HepG2 (cell line): ENCODE results near the gene SEMA3G. TPM values are rescaled to one million over a fixed set of nuclear protein-coding genes. Genes with fewer than 3 reads are reported as not detected.

Experiments used
- AKAP8 ChIP-seq: sonication (generic); formaldehyde crosslinking; IDR thresholded peaks from 2 replicates; pipeline ENCODE4 v1.5.1; 2020; ENCODE audit warnings: mild to moderate bottlenecking, missing genetic modification reagents
- ARID4A ChIP-seq: sonication (generic); formaldehyde crosslinking; IDR thresholded peaks from 2 replicates; pipeline ENCODE4 v1.5.0; 2020; ENCODE audit warnings: mild to moderate bottlenecking, missing genetic modification reagents, borderline replicate concordance
- CBX2 ChIP-seq, 2 experiments: fragments of 200-600 bp in 1 of 2; sonication (generic); formaldehyde crosslinking in 1 of 2; IDR thresholded peaks; 2 replicates each; pipeline versions ENCODE4 v1.7.0 to v1.8.1; 2018 to 2022; ENCODE audit warnings: low read depth in 2 of 2, low read length in 1 of 2, mild to moderate bottlenecking in 1 of 2, missing genetic modification reagents in 1 of 2
- HBP1 ChIP-seq: IDR thresholded peaks from 2 replicates; pipeline ENCODE4 v1.6.1; 2016; ENCODE audit warnings: low read depth, control low read depth
- HES4 ChIP-seq: sonication (generic); formaldehyde crosslinking; IDR thresholded peaks from 2 replicates; pipeline ENCODE4 v1.9.0; 2021; ENCODE audit warnings: mild to moderate bottlenecking, missing genetic modification reagents, borderline replicate concordance
- KLF11 ChIP-seq: IDR thresholded peaks from 2 replicates; pipeline ENCODE4 v1.6.1; 2016; ENCODE audit warnings: missing compliant biosample characterization
- MTF1 ChIP-seq: sonication (generic); formaldehyde crosslinking; IDR thresholded peaks from 2 replicates; pipeline ENCODE4 v1.5.0; 2020; ENCODE audit warnings: missing genetic modification reagents
- PHF20 ChIP-seq: sonication (generic); formaldehyde crosslinking; IDR thresholded peaks from 2 replicates; pipeline ENCODE4 v1.5.0; 2020; ENCODE audit warnings: mild to moderate bottlenecking, missing genetic modification reagents
- PLRG1 ChIP-seq: fragments of 450-650 bp; conservative IDR thresholded peaks from 2 replicates; pipeline ENCODE4 v1.6.1; 2016
- SP5 ChIP-seq: IDR thresholded peaks from 2 replicates; pipeline ENCODE4 v1.6.1; 2016; ENCODE audit warnings: low read depth, borderline replicate concordance
- TERF1 ChIP-seq: sonication (generic); formaldehyde crosslinking; IDR thresholded peaks from 2 replicates; pipeline ENCODE4 v1.8.0; 2022; ENCODE audit warnings: mild to moderate bottlenecking, missing genetic modification reagents, moderate library complexity
- TIGD3 ChIP-seq: sonication (generic); formaldehyde crosslinking; IDR thresholded peaks from 2 replicates; pipeline ENCODE4 v1.5.1; 2020; ENCODE audit warnings: mild to moderate bottlenecking, missing genetic modification reagents, borderline replicate concordance
- ZNF230 ChIP-seq: sonication (generic); formaldehyde crosslinking; IDR thresholded peaks from 2 replicates; pipeline ENCODE4 v1.4.0; 2020; ENCODE audit warnings: mild to moderate bottlenecking, missing genetic modification reagents
- ZNF354B ChIP-seq: sonication (generic); formaldehyde crosslinking; IDR thresholded peaks from 2 replicates; pipeline ENCODE4 v1.8.0; 2022; ENCODE audit warnings: mild to moderate bottlenecking, missing genetic modification reagents
- ZNF432 ChIP-seq: sonication (generic); formaldehyde crosslinking; IDR thresholded peaks from 2 replicates; pipeline ENCODE4 v1.5.0; 2020; ENCODE audit warnings: missing genetic modification reagents, mild to moderate bottlenecking, borderline replicate concordance
- ZNF510 ChIP-seq: sonication (generic); formaldehyde crosslinking; IDR thresholded peaks from 2 replicates; pipeline ENCODE4 v1.4.0; 2020; ENCODE audit warnings: low read depth, mild to moderate bottlenecking, missing genetic modification reagents
- ZNF577 ChIP-seq: sonication (generic); formaldehyde crosslinking; IDR thresholded peaks from 2 replicates; pipeline ENCODE4 v1.4.0; 2020; ENCODE audit warnings: mild to moderate bottlenecking, low read depth, missing genetic modification reagents, borderline replicate concordance
- ZNF580 ChIP-seq: IDR thresholded peaks from 2 replicates; pipeline ENCODE4 v1.6.1; 2016; ENCODE audit warnings: low read depth, borderline replicate concordance
- ZNF737 ChIP-seq: sonication (generic); formaldehyde crosslinking; IDR thresholded peaks from 2 replicates; pipeline ENCODE4 v1.5.0; 2020; ENCODE audit warnings: missing genetic modification reagents, mild to moderate bottlenecking, borderline replicate concordance
- ZSCAN12 ChIP-seq: sonication (generic); formaldehyde crosslinking; IDR thresholded peaks from 2 replicates; pipeline ENCODE4 v1.9.0; 2021; ENCODE audit warnings: mild to moderate bottlenecking, missing genetic modification reagents
- polyA plus RNA-seq, 8 experiments: library from polyadenylated mRNA; depleted of rRNA in 3 of 8; stranded (reverse) in 7 of 8; unstranded in 1 of 8; fragments of >200 nt; fragmentation: Illumina TruSeq in 4 of 8; extraction: Trizol in 4 of 8; gene quantifications; 2 replicates each; pipeline versions ENCODE4 v1.2.1 to v1.2.3, GENCODE V29; 2011 to 2016; ENCODE audit warnings: low read depth in 4 of 8, missing spikeins in 1 of 8, mixed read lengths in 1 of 8; ENCODE audit not compliant: insufficient read depth in 1 of 8
- total RNA-seq, 5 experiments: library from RNA; depleted of rRNA; stranded (reverse); fragments of >200 nt; fragmentation: Illumina TruSeq; extraction: Trizol; gene quantifications; 2 replicates each; pipeline ENCODE4 v1.2.3, GENCODE V29; 2016; ENCODE audit warnings: low read depth in 1 of 5

The SEMA3G gene
- total and polyA plus RNA-seq, 2 of the 13 experiments (the other 11 are each of a cell fraction or from before 2014, with no cell fraction given) = 6.1 to 8.3 TPM

- TF ChIP-seq HBP1 (no peak), ZNF230 (CRISPR knock-in tag) (no peak), HES4 (CRISPR knock-in tag) (peak; percentile 50; the same call in 1 of the 2 replicates), SP5 (CRISPR knock-in tag) (peak; percentile 89), ZNF737 (CRISPR knock-in tag) (no peak), TIGD3 (peak; percentile 78; the same call in 1 of the 2 replicates), ZNF354B (CRISPR knock-in tag) (no peak), AKAP8 (CRISPR knock-in tag) (no peak), ARID4A (CRISPR knock-in tag) (peak; percentile 86), MTF1 (CRISPR knock-in tag) (no peak), ZNF580 (CRISPR knock-in tag) (no peak), PLRG1 (no peak), TERF1 (no peak), CBX2 (IDR thresholded peaks at IDR 0.05; ENCODE audit: low read depth, low read length) (no peak), CBX2 (CRISPR knock-in tag; IDR thresholded peaks at IDR 0.05; ENCODE audit: low read depth) (no peak), ZNF432 (CRISPR knock-in tag) (no peak), PHF20 (CRISPR knock-in tag) (peak; percentile 42; the same call in 1 of the 2 replicates), ZNF510 (CRISPR knock-in tag) (no peak), KLF11 (CRISPR knock-in tag) (0 out of 2 replicates have a peak, but pooled peaks have one; percentile 27), ZNF577 (CRISPR knock-in tag) (no peak), ZSCAN12 (CRISPR knock-in tag) (no peak)
These were observed 10.6 kb upstream of the SEMA3G start, which contains the start of gene NISCH (continued) for GRCh38 chr3:52455283-52456168.
